ENCODE results near the gene KIF3C. TPM values are rescaled to one million over a fixed set of nuclear protein-coding genes. Genes with fewer than 3 reads are reported as not detected.

Gene KIF3C
- total RNA-seq, 1 experiment from 2014 or later, result 41.4 TPM

GRCh38 chr2:25894135-25894830 is 88.0 kb downstream of the KIF3C start:
- Mint-ChIP-seq H3K9me3 (no peaks in the 10 kb centered on the region), H3K4me3 (no peak overlapping the region), H3K27ac (peak overlapping the region in 1 of 3 experiments; percentile 83; a peak in 1 of 7 replicates), H3K27me3 (ENCODE audit: low read depth) (no peaks in the 10 kb centered on the region), H3K4me1 (peaks cover 6 to 7% of the 10 kb centered on the region in 2 experiments), H3K36me3 (ENCODE audit: insufficient read depth in 1 of 3, low read depth in 3 of 3) (no peaks in the 10 kb centered on the region)
- H3K18ac ChIP-seq (ENCODE audit: insufficient read length, low read depth, low read length), result no peak overlapping the region
- H2AFZ ChIP-seq (ENCODE audit: low read length), result no peak overlapping the region
- no peak overlapping the region for H3T11ph ChIP-seq (ENCODE audit: low read length)
- H3K9ac ChIP-seq (ENCODE audit: extremely low read depth, insufficient read length, low read length), result no peak overlapping the region
- H2BK5ac ChIP-seq (ENCODE audit: insufficient read length, low read length), result no peak overlapping the region
- H3K27me3 ChIP-seq (ENCODE audit: insufficient read depth, low read length), result no peaks in the 10 kb centered on the region
- H2AK5ac ChIP-seq (ENCODE audit: insufficient read length, low read length), result no peak overlapping the region
- H3K4me2 ChIP-seq (ENCODE audit: insufficient read depth, insufficient read length, low read length), result no peak overlapping the region
- H3K23me2 ChIP-seq (ENCODE audit: insufficient read length, low read depth, low read length, poor library complexity, severe bottlenecking), result no peaks in the 10 kb centered on the region
- H3K79me2 ChIP-seq (ENCODE audit: insufficient read depth, low read length), result no peaks in the 10 kb centered on the region
- no peaks in the 10 kb centered on the region for H3K79me1 ChIP-seq (ENCODE audit: insufficient read depth, low read depth, low read length, poor library complexity, severe bottlenecking)
- no peak overlapping the region for H3K27ac ChIP-seq (ENCODE audit: insufficient read length, low read depth, low read length)
- H3K56ac ChIP-seq (ENCODE audit: insufficient read length, low read depth, low read length), result no peak overlapping the region
- H2BK120ac ChIP-seq (ENCODE audit: low read depth, low read length, poor library complexity, severe bottlenecking), result no peak overlapping the region
- no peaks in the 10 kb centered on the region for H3K4me1 ChIP-seq (ENCODE audit: insufficient read depth, low read length)
- no CpG with 5 or more reads among the region's 8 CpGs for WGBS (ENCODE audit: extremely low coverage, insufficient read length, low lambda C conversion rate)
- no peak for TF ChIP-seq CTCF (conservative IDR thresholded peaks at IDR 0.05)
- no peak overlapping the region for H2BK15ac ChIP-seq (ENCODE audit: low read depth, low read length)
- no peak overlapping the region for H4K5ac ChIP-seq (ENCODE audit: insufficient read length, low read depth, low read length)
- H4K91ac ChIP-seq (ENCODE audit: insufficient read length, low read depth, low read length), result no peak overlapping the region
- H3K23ac ChIP-seq (ENCODE audit: insufficient read length, low read depth, low read length), result no peak overlapping the region
- H3K4ac ChIP-seq (ENCODE audit: low read depth, low read length), result no peak overlapping the region
- no peak overlapping the region for H2BK20ac ChIP-seq (ENCODE audit: low read depth, low read length, poor library complexity, severe bottlenecking)
- H3K14ac ChIP-seq (ENCODE audit: insufficient read depth, low read length), result no peak overlapping the region
- H4K20me1 ChIP-seq (ENCODE audit: control insufficient read depth, insufficient read depth, insufficient read length), result no peaks in the 10 kb centered on the region
- no peak overlapping the region for H4K8ac ChIP-seq (replicated peaks; ENCODE audit: insufficient read length, low read depth, low read length)
- H2BK12ac ChIP-seq (ENCODE audit: insufficient read length, low read depth, low read length), result no peak overlapping the region
- no peaks in the 10 kb centered on the region for H3K9me3 ChIP-seq (ENCODE audit: control insufficient read depth, low read depth, low read length)
- DNase-seq, result no peak
